TTC549 (cell line): Measurements from ENCODE around the gene SPOCK1.
"Not testable (repeated sequence)": the region's sequence is repeated elsewhere in the genome, so short reads cannot be mapped to it uniquely, and the experiment has no call there.

Source experiments
- FAIRE-seq: peaks from 2 replicates; lab custom pipeline; 2012; peaks lifted over from hg19 to GRCh38; lab: Jason Lieb, UNC

SPOCK1 gene

GRCh38 chr5:137395011-137395755 is 103.9 kb downstream of the SPOCK1 start:
- no peak for FAIRE-seq

GRCh38 chr5:137394380-137394779 is 104.7 kb downstream of the SPOCK1 start:
- no peak for FAIRE-seq

GRCh38 chr5:137393196-137393993 is 105.7 kb downstream of the SPOCK1 start:
- no peak for FAIRE-seq

GRCh38 chr5:137392261-137392660 is 106.9 kb downstream of the SPOCK1 start:
- FAIRE-seq, result no peak

- not testable (repeated sequence) for FAIRE-seq
Observed at GRCh38 chr5:137391044-137391443, 108.1 kb downstream of the SPOCK1 start.

- FAIRE-seq, result no peak
Observed at GRCh38 chr5:137389042-137389441, 110.1 kb downstream of the SPOCK1 start.

GRCh38 chr5:137385064-137385463 is 114.1 kb downstream of the SPOCK1 start:
- FAIRE-seq, result no peak

- no peak for FAIRE-seq
Observed at GRCh38 chr5:137383909-137384308, 115.2 kb downstream of the SPOCK1 start.

- FAIRE-seq, result no peak
Observed at GRCh38 chr5:137381555-137381954, 117.6 kb downstream of the SPOCK1 start.

- FAIRE-seq, result no peak
Observed at GRCh38 chr5:137379555-137380286, 119.4 kb downstream of the SPOCK1 start.

GRCh38 chr5:137375741-137376526 is 123.2 kb downstream of the SPOCK1 start:
- no peak for FAIRE-seq

GRCh38 chr5:137374110-137374714 is 124.9 kb downstream of the SPOCK1 start:
- FAIRE-seq, result no peak

GRCh38 chr5:137372773-137373160 is 126.4 kb downstream of the SPOCK1 start:
- no peak for FAIRE-seq

GRCh38 chr5:137372016-137372772 is 126.9 kb downstream of the SPOCK1 start:
- FAIRE-seq, result no peak

GRCh38 chr5:137370096-137371071 is 128.7 kb downstream of the SPOCK1 start:
- no peak for FAIRE-seq

GRCh38 chr5:137368651-137369050 is 130.5 kb downstream of the SPOCK1 start:
- no peak for FAIRE-seq

- no peak for FAIRE-seq
Observed at GRCh38 chr5:137367951-137368350, 131.2 kb downstream of the SPOCK1 start.

GRCh38 chr5:137366526-137366925 is 132.6 kb downstream of the SPOCK1 start:
- no peak for FAIRE-seq

- no peak for FAIRE-seq
Observed at GRCh38 chr5:137365126-137365865, 133.8 kb downstream of the SPOCK1 start.
